GM10847 (cell line): ENCODE results near the gene CPA5.

ENCODE experiments used
- POLR2A ChIP-seq: IDR thresholded peaks from 2 replicates; pipeline ENCODE4 v1.6.1; 2011; ENCODE audit not compliant: insufficient read length; ENCODE audit errors: extremely low read depth

The CPA5 gene

GRCh38 chr7:130417213-130417612, 72.6 kb downstream of the CPA5 start:
- TF ChIP-seq POLR2A: no peak

GRCh38 chr7:130418306-130418705, 73.7 kb downstream of the CPA5 start:
- TF ChIP-seq POLR2A: no peak
